GM19239 (cell line): ENCODE results near the gene VWCE.
"Not testable (repeated sequence)": the region's sequence is repeated elsewhere in the genome, so short reads cannot be mapped to it uniquely, and the experiment has no call there.

Experiments
- DNase-seq: peaks from one replicate; pipeline ENCODE4 v3.0.0; 2011; ENCODE audit warnings: low spot score; ENCODE audit not compliant: insufficient read length
- FAIRE-seq: peaks from 2 replicates; lab custom pipeline; 2011; peaks lifted over from hg19 to GRCh38; lab: Jason Lieb, UNC

The VWCE gene

GRCh38 chr11:61264795-61265194, 30.3 kb downstream of the VWCE start:
- FAIRE-seq (no peak), DNase-seq (no peak)

DNA sequence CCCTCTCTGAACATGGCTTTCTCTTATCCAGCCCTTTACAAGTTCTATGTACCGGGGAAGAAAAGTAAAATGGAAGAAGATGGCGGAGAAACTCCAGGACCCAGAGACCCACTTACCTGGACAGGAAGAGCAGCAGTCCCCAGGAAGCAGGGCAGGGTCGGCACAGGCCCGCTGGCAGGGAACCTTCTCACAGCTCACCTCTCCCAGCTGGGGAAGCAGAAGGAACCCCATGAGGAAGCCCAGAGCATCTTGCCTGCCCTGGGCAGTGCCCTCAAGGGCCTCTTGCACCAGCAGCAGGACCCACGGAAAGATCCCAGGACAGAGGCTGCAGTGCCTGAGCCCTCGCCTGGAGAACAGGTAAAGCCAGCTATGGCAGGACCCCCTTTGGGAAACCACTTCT, 30.7 kb downstream of the VWCE start:
- DNase-seq (no peak), FAIRE-seq (no peak)

GRCh38 chr11:61259363-61259762, 35.8 kb downstream of the VWCE start:
- no peak for DNase-seq
- FAIRE-seq, result no peak

DNA sequence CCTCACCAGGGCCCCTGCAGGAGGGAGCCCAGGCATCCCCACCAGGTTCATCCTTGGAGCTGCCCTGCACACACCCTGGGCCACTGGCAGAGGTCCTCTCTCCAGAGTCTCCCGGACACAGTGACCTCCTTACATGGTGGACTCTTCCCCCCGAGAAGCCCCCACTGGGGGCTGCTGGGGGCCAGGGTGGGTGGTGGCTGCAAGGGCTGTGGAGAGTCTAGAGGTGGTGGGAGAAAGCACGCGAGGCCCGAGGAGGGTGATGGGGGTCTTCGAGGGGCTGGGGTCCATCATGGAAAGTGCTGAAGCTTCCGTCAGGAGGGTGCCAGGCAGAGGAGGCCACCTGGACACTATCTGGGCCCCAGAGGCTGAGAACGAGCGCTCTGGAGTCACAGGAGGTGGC, 36.6 kb downstream of the VWCE start:
- FAIRE-seq (no peak), DNase-seq (no peak)

GRCh38 chr11:61256710-61257482, 38.2 kb downstream of the VWCE start:
- FAIRE-seq (no peak), DNase-seq (no peak)

GRCh38 chr11:61254403-61255025, 40.6 kb downstream of the VWCE start:
- FAIRE-seq, result peak; percentile 91
- DNase-seq, result peak; percentile 91

DNA sequence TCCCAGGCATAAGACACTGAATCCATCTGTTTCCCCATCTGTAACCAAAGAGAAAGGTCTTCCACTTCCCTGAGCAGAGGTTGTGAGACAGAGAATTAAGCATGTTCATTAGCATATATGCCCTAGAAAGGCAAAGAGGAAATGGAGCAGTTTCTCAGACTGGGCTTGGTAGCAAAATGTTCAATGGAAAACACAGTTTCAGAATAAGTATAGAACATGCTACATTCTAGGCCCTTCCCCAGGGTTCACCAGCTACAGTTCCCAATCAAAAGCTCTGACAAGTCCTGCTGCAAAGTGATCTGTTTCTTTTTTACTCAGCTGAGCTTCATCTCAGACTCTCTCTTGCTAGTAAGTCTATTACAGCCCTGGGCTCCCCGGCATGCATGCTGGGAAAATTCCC, 42.8 kb downstream of the VWCE start:
- FAIRE-seq, DNase-seq: not testable (repeated sequence)

GRCh38 chr11:61250796-61251765, 44.0 kb downstream of the VWCE start:
- not testable (repeated sequence) for FAIRE-seq, DNase-seq

DNA sequence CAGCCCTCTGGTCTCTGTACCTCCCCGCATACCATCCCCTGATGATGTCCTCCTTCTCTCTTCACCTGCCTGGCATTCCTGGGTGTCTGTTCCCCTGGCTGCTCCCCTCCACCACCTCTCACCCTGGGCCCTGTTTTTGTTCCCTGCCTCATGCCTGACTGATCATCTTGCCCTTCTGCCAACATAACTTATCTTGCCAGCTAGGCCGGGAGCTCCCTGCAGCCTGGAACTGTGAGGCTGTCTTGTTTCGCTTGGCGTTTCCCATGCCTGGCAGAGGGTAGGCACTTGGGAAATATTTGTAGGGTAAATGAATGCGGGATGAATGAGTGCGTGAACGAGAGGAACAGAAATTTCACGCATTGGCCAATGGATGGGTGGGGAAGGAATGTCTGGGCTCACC, 45.9 kb downstream of the VWCE start:
- not testable (repeated sequence) for FAIRE-seq, DNase-seq

GRCh38 chr11:61248071-61248470, 47.0 kb downstream of the VWCE start:
- not testable (repeated sequence) for DNase-seq, FAIRE-seq

DNA sequence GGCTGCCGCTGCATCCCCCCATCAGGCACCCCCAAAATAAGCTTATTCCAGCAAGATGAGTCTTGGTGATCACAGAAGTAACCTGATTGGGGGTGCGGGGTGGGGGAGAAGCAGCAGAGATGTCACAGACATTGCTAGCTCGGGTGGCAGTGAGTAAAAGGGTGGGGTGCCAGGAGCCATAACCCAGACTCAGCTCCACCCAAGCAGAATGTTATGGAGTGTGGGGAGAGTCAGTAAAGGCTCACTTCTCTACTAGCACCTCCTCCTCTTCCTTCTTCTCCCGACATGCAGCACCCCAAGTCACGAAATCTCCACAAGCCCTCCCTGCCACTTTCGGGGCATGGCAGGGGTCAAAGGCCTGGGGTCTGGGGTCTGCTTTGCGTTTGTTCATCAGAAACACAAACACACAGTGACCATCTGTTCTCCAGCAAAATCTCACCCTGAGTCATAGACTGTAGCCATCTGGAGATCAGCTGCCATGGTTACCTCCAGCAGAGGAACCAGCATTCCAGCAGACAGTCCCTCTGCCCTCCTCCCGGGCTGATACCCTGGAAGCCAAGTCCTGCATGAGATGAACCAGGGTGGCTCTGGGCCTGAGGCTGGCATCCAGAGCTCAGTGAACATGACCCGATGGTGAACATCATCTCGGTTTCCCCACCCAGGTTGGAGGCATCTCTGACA, 49.7 kb downstream of the VWCE start:
- not testable (repeated sequence) for FAIRE-seq, DNase-seq

DNA sequence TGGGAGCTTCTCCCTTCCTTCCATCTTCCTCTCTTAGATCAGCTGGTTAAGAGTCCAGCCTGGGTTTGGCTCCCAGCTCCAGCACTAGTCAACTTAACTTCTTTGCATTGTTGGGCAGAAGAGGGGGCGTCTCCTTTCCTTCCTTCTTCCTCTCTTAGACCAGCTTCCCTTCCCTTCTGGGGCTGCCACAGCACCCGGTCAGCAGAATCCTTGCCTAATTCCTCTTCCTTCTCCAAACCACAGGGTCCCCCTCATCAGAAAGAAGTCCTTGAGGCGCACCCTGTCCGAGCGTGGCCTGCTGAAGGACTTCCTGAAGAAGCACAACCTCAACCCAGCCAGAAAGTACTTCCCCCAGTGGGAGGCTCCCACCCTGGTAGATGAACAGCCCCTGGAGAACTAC, 53.6 kb downstream of the VWCE start:
- not testable (repeated sequence) for DNase-seq, FAIRE-seq

DNA sequence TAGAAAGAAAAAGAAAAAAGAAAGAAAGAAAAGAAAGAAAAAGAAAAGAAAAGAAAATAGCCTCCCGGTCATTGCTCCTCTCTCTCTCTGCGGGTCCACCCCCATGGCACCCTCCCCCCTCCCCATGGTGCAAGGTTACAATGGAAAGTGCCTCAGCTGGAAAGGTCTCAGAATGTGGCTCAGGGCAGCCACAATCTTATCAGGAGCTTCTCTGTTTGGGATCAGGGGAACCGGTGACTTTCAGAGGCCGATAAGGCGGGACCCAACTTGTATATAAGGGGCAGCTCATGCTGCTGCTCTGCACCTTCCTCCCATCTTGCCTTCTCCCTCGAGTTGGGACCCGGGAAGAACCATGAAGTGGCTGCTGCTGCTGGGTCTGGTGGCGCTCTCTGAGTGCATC, 54.2 kb downstream of the VWCE start, which contains the start of gene PGA5:
TSS of gene PGA5 (plus strand) at position 301 of the 400 bp plus-strand sequence. CDS start at position 353, 52 bp downstream.
- not testable (repeated sequence) for DNase-seq, FAIRE-seq

DNA sequence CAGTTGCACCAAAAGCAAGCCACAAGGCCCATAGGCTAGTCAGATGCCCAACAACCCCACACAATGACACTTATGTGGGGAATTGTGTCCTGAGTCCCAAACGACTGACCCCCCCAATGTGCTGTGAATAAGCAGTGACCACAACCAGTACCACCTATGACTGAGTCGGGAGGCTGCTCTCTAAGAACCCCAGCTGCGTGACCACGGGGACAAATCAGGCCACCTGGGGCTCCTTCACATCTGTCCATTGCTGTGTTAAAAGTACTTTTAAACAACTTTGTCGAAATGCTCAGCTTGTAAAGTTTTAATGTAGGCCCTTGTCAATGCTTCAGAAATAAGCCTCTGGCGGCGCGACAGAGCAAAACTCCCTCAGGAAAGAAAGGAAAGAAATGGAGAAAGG, 54.8 kb downstream of the VWCE start:
- not testable (repeated sequence) for FAIRE-seq, DNase-seq

DNA sequence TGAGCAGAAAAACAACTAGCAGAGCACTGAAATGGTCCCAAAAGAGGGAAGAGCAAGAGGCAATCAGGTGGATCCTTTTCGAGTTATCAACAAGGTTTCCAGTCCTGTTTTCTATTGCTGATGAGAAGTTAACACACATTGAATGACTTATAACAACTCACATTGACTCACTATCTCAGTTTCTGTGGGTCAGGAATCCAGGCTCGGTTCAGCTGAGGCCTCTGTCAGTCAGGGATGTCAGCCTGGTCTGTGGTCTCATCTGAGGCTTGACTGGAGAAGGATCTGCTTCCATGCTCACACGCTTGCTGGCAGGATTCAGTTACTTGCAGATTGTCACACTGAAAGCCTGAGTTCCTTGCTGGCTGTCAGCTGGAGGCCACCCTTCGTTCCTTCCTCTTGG, 58.0 kb downstream of the VWCE start:
- not testable (repeated sequence) for DNase-seq
- peak; percentile 33 for FAIRE-seq

GRCh38 chr11:61232548-61233145, 62.5 kb downstream of the VWCE start:
- DNase-seq, FAIRE-seq: not testable (repeated sequence)

DNA sequence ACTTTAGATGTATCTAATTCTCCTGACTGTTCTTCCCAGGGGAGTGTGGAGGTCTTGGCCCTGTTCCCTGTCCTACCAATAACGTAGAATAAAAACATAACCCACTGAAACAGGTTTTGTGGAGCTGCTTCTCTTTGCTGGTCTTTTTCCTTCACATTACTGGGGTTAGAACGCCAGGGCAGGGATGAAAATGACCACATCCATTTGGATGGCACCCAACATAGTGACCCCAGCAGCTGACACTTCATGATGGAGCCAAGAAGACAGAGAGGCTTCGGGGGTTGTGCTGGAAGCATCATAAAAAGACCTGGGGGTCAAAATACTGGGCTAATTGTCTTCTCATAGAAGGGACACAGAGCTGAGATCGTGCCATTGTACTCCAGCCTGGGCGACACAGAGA, 63.5 kb downstream of the VWCE start:
- FAIRE-seq, result not testable (repeated sequence)

GRCh38 chr11:61231033-61231432, 64.1 kb downstream of the VWCE start:
- FAIRE-seq, result not testable (repeated sequence)

More for the DNA sequence above, 63.5 kb downstream of the VWCE start:
- not testable (repeated sequence) for DNase-seq

DNA sequence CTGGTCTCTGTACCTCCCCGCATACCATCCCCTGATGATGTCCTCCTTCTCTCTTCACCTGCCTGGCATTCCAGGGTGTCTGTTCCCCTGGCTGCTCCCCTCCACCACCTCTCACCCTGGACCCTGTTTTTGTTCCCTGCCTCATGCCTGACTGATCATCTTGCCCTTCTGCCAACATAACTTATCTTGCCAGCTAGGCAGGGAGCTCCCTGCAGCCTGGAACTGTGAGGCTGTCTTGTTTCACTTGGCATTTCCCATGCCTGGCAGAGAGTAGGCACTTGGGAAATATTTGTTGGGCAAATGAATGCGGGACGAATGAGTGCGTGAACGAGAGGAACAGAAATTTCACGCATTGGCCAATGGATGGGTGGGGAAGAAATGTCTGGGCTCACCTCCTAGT, 65.7 kb downstream of the VWCE start:
- not testable (repeated sequence) for FAIRE-seq, DNase-seq

More at GRCh38 chr11:61231033-61231432, 64.1 kb downstream of the VWCE start:
- not testable (repeated sequence) for DNase-seq
